HUES64 (cell line): Measurements from ENCODE around the gene PKD2L2. TPM values are rescaled to one million over a fixed set of nuclear protein-coding genes. Genes with fewer than 3 reads are reported as not detected.
A peak's percentile ranks its signal among the peaks of the same experiment; 100 is the strongest.
"Not testable (repeated sequence)": the region's sequence is repeated elsewhere in the genome, so short reads cannot be mapped to it uniquely, and the experiment has no call there.

ENCODE experiments used
- H3K27ac ChIP-seq: 2 replicates; pipeline ENCODE4 v1.7.0; 2013; ENCODE audit warnings: low read depth, low read length, inconsistent platforms
- H3K27me3 ChIP-seq: 2 replicates; pipeline ENCODE4 v1.6.1; 2013; ENCODE audit warnings: mild to moderate bottlenecking, low read length; ENCODE audit not compliant: insufficient read depth
- H3K36me3 ChIP-seq: 2 replicates; pipeline ENCODE4 v1.6.1; 2013; ENCODE audit warnings: mild to moderate bottlenecking, low read length; ENCODE audit not compliant: insufficient read depth
- H3K4me1 ChIP-seq: 2 replicates; pipeline ENCODE4 v1.6.1; 2013; ENCODE audit warnings: mild to moderate bottlenecking, low read length, moderate library complexity; ENCODE audit not compliant: insufficient read depth
- H3K4me3 ChIP-seq: 2 replicates; pipeline ENCODE4 v1.5.1; 2013; ENCODE audit warnings: mild to moderate bottlenecking, low read length, moderate library complexity
- H3K9ac ChIP-seq: 2 replicates; pipeline ENCODE4 v1.6.1; 2013; ENCODE audit warnings: mild to moderate bottlenecking, low read depth, low read length
- H3K9me3 ChIP-seq: 2 replicates; pipeline ENCODE4 v1.6.1; 2013; ENCODE audit warnings: low read depth, low read length; ENCODE audit not compliant: insufficient read depth
- WGBS: fragments of 150-250, 120-280 bp; methylation state at CpG from one replicate; pipeline ENCODE4 v1.1.7; 2013; ENCODE audit warnings: missing lambda C conversion rate; 5-methylcytosine and 5-hydroxymethylcytosine counted together
- polyA plus RNA-seq, 2 experiments: library from polyadenylated mRNA; stranded (reverse); fragments of 50-300 nt; gene quantifications; one replicate each; pipeline ENCODE4 v1.2.3, GENCODE V29; 2013

Gene PKD2L2
- not detected for polyA plus RNA-seq (2013, experiment 1 of 2)
- not detected for polyA plus RNA-seq (2013, experiment 2 of 2)

DNA sequence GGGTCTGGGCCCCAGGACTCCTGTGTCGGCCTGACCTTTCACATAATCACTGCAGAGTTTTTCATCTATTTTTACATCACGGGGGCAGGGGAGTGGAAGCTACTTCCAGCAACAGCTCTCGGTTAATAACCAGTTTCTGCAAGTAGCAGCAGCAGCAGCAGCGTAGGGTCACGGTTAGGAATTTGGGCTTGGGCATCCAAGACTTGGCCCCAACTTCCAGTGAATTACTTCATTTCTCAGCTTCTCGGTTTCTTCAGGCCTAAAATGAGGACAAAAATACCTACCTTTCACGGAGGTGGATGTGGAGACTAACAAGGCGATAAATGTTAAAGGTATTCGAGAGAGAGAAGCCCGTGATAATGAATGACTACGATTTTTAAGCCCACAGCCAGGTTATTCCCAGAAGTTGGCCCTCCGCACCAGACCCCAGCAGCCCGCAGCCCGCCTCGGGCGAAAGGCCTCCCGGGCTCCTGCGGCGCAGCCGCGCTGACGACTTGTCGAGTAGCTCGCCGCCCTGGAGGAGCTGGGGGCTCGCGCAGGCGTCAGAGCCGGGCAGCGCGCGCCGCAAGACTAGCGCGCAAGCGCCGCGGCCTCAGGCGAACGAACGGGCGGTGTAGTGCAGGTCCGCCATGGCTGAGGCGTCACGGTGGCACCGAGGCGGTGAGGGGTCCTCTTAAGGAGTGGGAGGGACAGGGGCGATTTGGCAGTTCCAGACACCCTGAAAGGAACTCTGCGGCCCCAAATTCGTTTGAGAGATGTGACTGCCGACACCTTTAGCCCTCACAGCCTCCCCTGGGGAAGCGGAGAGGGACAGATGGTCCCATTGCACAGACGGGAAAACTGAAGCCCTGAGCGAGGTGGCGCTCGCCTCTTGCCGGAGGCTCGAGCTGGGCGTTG, at the start of gene PKD2L2:
TSS of gene PKD2L2 (plus strand) at position 595 of the 897 bp plus-strand sequence. CDS start at position 630, 35 bp downstream.
- WGBS = 93% methylated on average over 59 of the region's 59 CpGs
- no peak within 1 kb of the TSS for H3K27ac ChIP-seq
- H3K4me3 ChIP-seq = peak within 1 kb of the TSS; percentile 55
- H3K36me3 ChIP-seq = no peaks in the 10 kb centered on the region
- peak within 1 kb of the TSS; percentile 40 for H3K9ac ChIP-seq
- peaks cover 16% of the 10 kb centered on the region for H3K4me1 ChIP-seq
- H3K9me3 ChIP-seq = no peaks in the 10 kb centered on the region
- H3K27me3 ChIP-seq = no peaks in the 10 kb centered on the region

GRCh38 chr5:137842296-137842695, 47.0 kb upstream of the PKD2L2 start:
- Histone ChIP-seq H3K4me3 (no peak overlapping the region), H3K4me1 (peaks cover 1% of the 10 kb centered on the region; the same call in 1 of the 2 replicates), H3K9me3 (no peaks in the 10 kb centered on the region), H3K9ac (no peak overlapping the region), H3K36me3 (no peaks in the 10 kb centered on the region), H3K27ac (no peak overlapping the region), H3K27me3 (no peaks in the 10 kb centered on the region)
- WGBS = 98% methylated on average over 5 of the region's 5 CpGs

DNA sequence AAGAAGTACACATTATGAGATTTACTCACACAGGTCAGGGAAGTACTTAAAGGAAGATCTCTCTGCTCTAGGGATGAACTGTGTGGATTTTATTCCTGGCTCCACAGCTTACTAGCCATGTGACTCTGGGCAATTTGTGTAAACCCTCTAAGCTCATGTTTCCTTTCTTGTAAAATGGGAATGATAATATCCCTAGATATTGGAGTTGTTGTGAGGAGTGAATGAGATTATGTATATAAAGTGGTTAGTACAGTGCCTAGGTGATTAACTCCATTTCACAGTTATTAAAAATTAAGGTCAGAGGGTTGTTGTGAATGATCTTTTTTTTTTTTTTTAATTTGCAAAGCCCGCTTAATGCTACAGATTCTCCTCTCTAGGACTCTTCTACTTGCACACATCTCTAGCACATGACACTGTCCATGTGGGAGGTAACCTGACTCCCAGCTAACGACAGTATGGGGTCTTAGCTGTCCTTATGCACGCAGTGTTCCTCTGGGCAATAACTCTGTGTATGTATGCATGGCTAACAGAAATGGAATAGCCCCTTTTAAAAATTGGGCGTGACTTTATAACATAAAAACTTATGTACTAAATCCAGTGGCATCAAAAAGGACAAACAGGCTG, 45.5 kb upstream of the PKD2L2 start:
- no peaks in the 10 kb centered on the region for H3K27me3 ChIP-seq
- no peaks in the 10 kb centered on the region for H3K4me1 ChIP-seq
- no peaks in the 10 kb centered on the region for H3K36me3 ChIP-seq
- no peak overlapping the region for H3K9ac ChIP-seq
- no peak overlapping the region for H3K27ac ChIP-seq
- 92% methylated on average over 4 of the region's 4 CpGs for WGBS
- H3K9me3 ChIP-seq = no peaks in the 10 kb centered on the region
- H3K4me3 ChIP-seq = no peak overlapping the region

GRCh38 chr5:137845472-137845871, 43.8 kb upstream of the PKD2L2 start:
- H3K9me3 ChIP-seq = no peaks in the 10 kb centered on the region
- H3K36me3 ChIP-seq = no peaks in the 10 kb centered on the region
- H3K27me3 ChIP-seq = no peaks in the 10 kb centered on the region
- H3K4me3 ChIP-seq = no peak overlapping the region
- H3K9ac ChIP-seq = no peak overlapping the region
- H3K4me1 ChIP-seq = no peaks in the 10 kb centered on the region
- no peak overlapping the region for H3K27ac ChIP-seq

DNA sequence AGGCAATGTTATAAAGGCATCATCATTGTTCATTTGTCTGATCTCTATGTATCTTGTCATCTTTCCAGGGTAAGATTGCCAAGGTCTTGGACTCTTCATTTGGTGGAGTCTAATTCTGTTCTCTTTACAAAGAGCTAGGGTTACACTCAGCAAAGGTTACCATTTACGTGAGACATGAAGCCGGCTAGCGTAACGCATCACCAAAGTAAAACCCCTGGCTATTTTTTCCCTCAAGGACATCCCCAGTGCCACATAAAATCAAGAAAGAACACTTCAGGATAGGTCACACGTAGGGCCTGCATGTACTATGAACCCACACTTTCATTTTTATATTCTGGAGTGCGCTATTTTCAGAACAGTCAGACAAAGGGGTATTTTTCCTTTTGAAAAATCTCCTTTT, 41.6 kb upstream of the PKD2L2 start:
- 92% methylated on average over 6 of the region's 6 CpGs for WGBS
- no peak overlapping the region for H3K27ac ChIP-seq
- no peaks in the 10 kb centered on the region for H3K4me1 ChIP-seq
- no peak overlapping the region for H3K9ac ChIP-seq
- no peak overlapping the region for H3K4me3 ChIP-seq
- H3K36me3 ChIP-seq = no peaks in the 10 kb centered on the region
- no peaks in the 10 kb centered on the region for H3K27me3 ChIP-seq
- H3K9me3 ChIP-seq = no peaks in the 10 kb centered on the region

- not testable (repeated sequence) for H3K4me3 ChIP-seq, H3K27me3 ChIP-seq, H3K4me1 ChIP-seq, H3K9me3 ChIP-seq, H3K27ac ChIP-seq, H3K36me3 ChIP-seq, H3K9ac ChIP-seq
Observed at GRCh38 chr5:137853165-137853564, 36.1 kb upstream of the PKD2L2 start.

DNA sequence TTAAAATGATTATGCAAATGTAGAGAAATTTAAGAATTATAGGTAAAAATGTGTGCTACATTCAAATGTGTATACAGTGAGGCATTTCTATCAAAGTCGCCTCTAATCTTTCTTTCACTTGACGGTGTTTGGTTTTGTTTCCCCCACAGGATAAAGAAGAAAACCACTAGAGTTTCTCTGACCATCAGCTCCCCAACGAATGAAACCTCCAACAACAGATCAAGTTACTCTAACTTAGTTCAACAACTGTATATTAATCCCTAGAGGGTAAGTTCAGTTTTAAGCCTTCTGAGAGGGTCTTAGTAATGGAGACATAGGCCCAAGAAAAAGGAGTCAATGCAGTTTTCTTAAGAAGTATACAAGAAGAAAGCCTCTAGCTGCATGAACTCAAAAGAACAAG, 33.1 kb upstream of the PKD2L2 start:
- H3K4me1 ChIP-seq = no peaks in the 10 kb centered on the region
- no peak overlapping the region for H3K9ac ChIP-seq
- no peak overlapping the region for H3K4me3 ChIP-seq
- 82% methylated on average over 3 of the region's 3 CpGs for WGBS
- no peak overlapping the region for H3K27ac ChIP-seq
- H3K36me3 ChIP-seq = no peaks in the 10 kb centered on the region
- no peaks in the 10 kb centered on the region for H3K9me3 ChIP-seq
- no peaks in the 10 kb centered on the region for H3K27me3 ChIP-seq

GRCh38 chr5:137856916-137857862, 32.1 kb upstream of the PKD2L2 start:
- no peaks in the 10 kb centered on the region for H3K27me3 ChIP-seq
- H3K9me3 ChIP-seq = no peaks in the 10 kb centered on the region
- H3K4me1 ChIP-seq = no peaks in the 10 kb centered on the region
- H3K4me3 ChIP-seq = no peak overlapping the region
- no peak overlapping the region for H3K9ac ChIP-seq
- no peaks in the 10 kb centered on the region for H3K36me3 ChIP-seq
- H3K27ac ChIP-seq = no peak overlapping the region
- WGBS = 91% methylated on average over 5 of the region's 5 CpGs

DNA sequence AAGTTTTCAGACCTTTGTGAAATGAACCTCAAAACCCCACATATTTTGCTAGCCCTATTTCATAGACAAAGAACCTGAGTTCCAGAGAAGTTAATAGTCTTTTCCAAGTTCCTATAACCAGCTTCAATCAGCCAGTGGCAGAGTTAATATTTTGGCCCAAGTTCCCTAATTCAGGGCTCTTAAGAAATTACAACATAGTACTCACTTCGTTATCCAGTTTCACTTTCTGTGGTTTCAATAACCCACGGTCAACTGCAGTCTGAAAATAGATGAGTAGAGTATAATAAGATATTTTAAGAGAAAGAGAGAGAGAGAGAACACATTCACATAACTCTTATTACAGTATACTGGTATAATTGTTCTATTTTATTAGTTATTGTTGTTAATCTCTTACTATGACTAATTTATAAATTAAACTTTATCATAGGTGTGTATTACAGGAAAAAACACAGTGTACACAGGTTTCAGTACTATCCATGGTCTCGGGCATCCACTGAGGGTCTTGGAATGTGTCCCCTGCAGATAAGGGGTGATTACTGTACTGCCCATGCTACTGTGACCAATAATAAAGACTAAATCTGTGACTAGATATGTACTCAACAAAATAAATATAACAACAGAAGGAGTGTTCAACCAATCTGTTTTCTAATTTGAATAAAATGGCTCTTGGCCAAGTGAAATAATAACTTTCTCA, 30.9 kb upstream of the PKD2L2 start:
- no peak overlapping the region for H3K9ac ChIP-seq
- H3K27ac ChIP-seq = no peak overlapping the region
- H3K27me3 ChIP-seq = no peaks in the 10 kb centered on the region
- H3K4me3 ChIP-seq = no peak overlapping the region
- WGBS = 100% methylated on average over 2 of the region's 3 CpGs
- H3K36me3 ChIP-seq = no peaks in the 10 kb centered on the region
- H3K4me1 ChIP-seq = no peaks in the 10 kb centered on the region
- no peaks in the 10 kb centered on the region for H3K9me3 ChIP-seq

- Histone ChIP-seq H3K4me1 (no peaks in the 10 kb centered on the region), H3K9me3 (no peaks in the 10 kb centered on the region), H3K36me3 (no peaks in the 10 kb centered on the region), H3K4me3 (no peak overlapping the region), H3K9ac (no peak overlapping the region), H3K27me3 (no peaks in the 10 kb centered on the region), H3K27ac (no peak overlapping the region)
- 96% methylated on average over 5 of the region's 5 CpGs for WGBS
Observed at GRCh38 chr5:137858954-137859353, 30.3 kb upstream of the PKD2L2 start.
